ENCODE results near the gene SLC35E3. TPM values are rescaled to one million over a fixed set of nuclear protein-coding genes. Genes with fewer than 3 reads are reported as not detected.

SLC35E3 gene
- polyA plus RNA-seq, 1 of the 3 experiments (the other 2 are of a cell fraction): 5.7 TPM

GRCh38 chr12:68739891-68740290 is 6.1 kb upstream of the SLC35E3 start:
- H3K27me3 ChIP-seq (ENCODE audit: insufficient read depth): no peaks in the 10 kb centered on the region
- no peak overlapping the region for H2AFZ ChIP-seq (ENCODE audit: low read depth)
- peak; percentile 71 for DNase-seq
- CTCF ChIA-PET: no interaction called here
- no peak overlapping the region for H3K4me3 ChIP-seq (ENCODE audit: low read depth in 2 of 2, low read length in 1 of 2)
- WGBS (ENCODE audit: low lambda C conversion rate): 66% methylated on average over 6 of the region's 6 CpGs
- peak overlapping the region; percentile 18 to 77; a peak in 3 of 4 replicates for H3K27ac ChIP-seq (ENCODE audit: low read depth in 2 of 2, low read length in 1 of 2)
- H3F3A ChIP-seq (replicated peaks; ENCODE audit: insufficient read depth): peaks cover 14% of the 10 kb centered on the region
- POLR2A ChIA-PET: interaction anchor here (0.7 kb wide), 1 partner anchor 14 kb away, joined by 3 read pairs; no protein-coding TSS in a partner anchor
- H3K9me2 ChIP-seq: no peaks in the 10 kb centered on the region
- H3K4me1 ChIP-seq (ENCODE audit: control insufficient read depth in 1 of 2, insufficient read depth in 2 of 2, low read depth in 1 of 2, low read length in 1 of 2): peaks cover 5% of the 10 kb centered on the region in 2 experiments; a peak in 2 of 4 replicates
- no peaks in the 10 kb centered on the region for H3K79me2 ChIP-seq (ENCODE audit: insufficient read depth)
- H3K9ac ChIP-seq: no peak overlapping the region
- H3K4me2 ChIP-seq: no peak overlapping the region
- H4K20me1 ChIP-seq (ENCODE audit: insufficient read depth): no peaks in the 10 kb centered on the region
- H3K36me3 ChIP-seq (replicated peaks in 1 of 2; ENCODE audit: control insufficient read depth in 1 of 2, insufficient read depth in 2 of 2, low read length in 1 of 2): peaks cover 45 to 51% of the 10 kb centered on the region in 2 experiments
- no peaks in the 10 kb centered on the region for H3K9me3 ChIP-seq
- TF ChIP-seq GATA2 (CRISPR knock-in tag; IDR thresholded peaks at IDR 0.05) (peak; percentile 78), RCOR1 (IDR thresholded peaks at IDR 0.05; ENCODE audit: low read length) (peak; percentile 98), ELF1 (IDR thresholded peaks at IDR 0.05) (no peak), REST (IDR thresholded peaks at IDR 0.05; ENCODE audit: low read depth, low read length) (no peak), MEF2A (IDR thresholded peaks at IDR 0.05; ENCODE audit: borderline replicate concordance, low read depth) (no peak), PBX3 (IDR thresholded peaks at IDR 0.05) (0 out of 2 replicates have a peak, but pooled peaks have one; percentile 20), TCF12 (IDR thresholded peaks at IDR 0.05) (peak; percentile 68), TAF1 (IDR thresholded peaks at IDR 0.05; ENCODE audit: borderline replicate concordance, low read depth, low read length) (no peak), FOSL2 (IDR thresholded peaks at IDR 0.05; ENCODE audit: borderline replicate concordance, low read depth) (no peak), RAD21 (IDR thresholded peaks at IDR 0.05; ENCODE audit: low read length) (no peak), USF2 (IDR thresholded peaks at IDR 0.05; ENCODE audit: borderline replicate concordance, low read depth, low read length) (no peak), CHD2 (IDR thresholded peaks at IDR 0.05; ENCODE audit: low read length, partially characterized antibody) (peak; percentile 88), CTCF (IDR thresholded peaks at IDR 0.05) (no peak), YY1 (IDR thresholded peaks at IDR 0.05; ENCODE audit: low read depth) (no peak), RFX5 (IDR thresholded peaks at IDR 0.05; ENCODE audit: low read length) (no peak), RXRA (IDR thresholded peaks at IDR 0.05; ENCODE audit: borderline replicate concordance, low read depth) (no peak), IRF3 (IDR thresholded peaks at IDR 0.05; ENCODE audit: low read depth, low read length) (no peak), USF1 (IDR thresholded peaks at IDR 0.05; ENCODE audit: borderline replicate concordance, low read depth) (no peak), FOXJ3 (CRISPR knock-in tag; IDR thresholded peaks at IDR 0.05) (peak; percentile 77), GABPA (IDR thresholded peaks at IDR 0.05; ENCODE audit: low read depth) (no peak), POLR2AphosphoS5 (IDR thresholded peaks at IDR 0.05; ENCODE audit: low read depth, low read length) (peak; percentile 33; the same call in 1 of the 2 replicates), TEAD4 (IDR thresholded peaks at IDR 0.05; ENCODE audit: borderline replicate concordance, insufficient read depth) (no peak), FOXM1 (IDR thresholded peaks at IDR 0.05; ENCODE audit: low read depth) (no peak), EP300 (IDR thresholded peaks at IDR 0.05; ENCODE audit: borderline replicate concordance in 1 of 2, low read depth in 1 of 2, low read length in 1 of 2) (peak in 1 of 2 experiments; percentile 89; a peak in 2 of 4 replicates), MXI1 (IDR thresholded peaks at IDR 0.05; ENCODE audit: low read depth, low read length) (peak; percentile 26; the same call in 1 of the 2 replicates)
